Neuronal stem cell (in vitro differentiated cells): ENCODE data around the gene AKAP6.

Experiments used
- DNase-seq: peaks from one replicate; pipeline ENCODE4 v3.0.0-alpha.2; 2013; ENCODE audit warnings: low spot score
- H2AFZ ChIP-seq: one replicate; pipeline ENCODE4 v1.6.1; 2013; ENCODE audit warnings: mild to moderate bottlenecking, low read length, inconsistent platforms
- H2AK5ac ChIP-seq: 2 replicates; pipeline ENCODE4 v1.6.1; 2013; ENCODE audit warnings: low read depth, mild to moderate bottlenecking, inconsistent platforms, low read length, moderate library complexity, mixed read lengths
- H2BK120ac ChIP-seq: 2 replicates; pipeline ENCODE4 v1.6.1; 2013; ENCODE audit warnings: low read depth, mild to moderate bottlenecking, inconsistent platforms, low read length, moderate library complexity, mixed read lengths
- H2BK12ac ChIP-seq: one replicate; pipeline ENCODE4 v1.6.1; 2013; ENCODE audit warnings: low read length, inconsistent platforms
- H2BK15ac ChIP-seq: 2 replicates; pipeline ENCODE4 v1.6.1; 2013; ENCODE audit warnings: mild to moderate bottlenecking, low read length, inconsistent platforms, mixed read lengths
- H2BK5ac ChIP-seq: one replicate; pipeline ENCODE4 v1.6.1; 2013; ENCODE audit warnings: inconsistent platforms, mild to moderate bottlenecking, low read length, moderate library complexity
- H3K14ac ChIP-seq: one replicate; pipeline ENCODE4 v1.6.1; 2013; ENCODE audit warnings: low read length, inconsistent platforms
- H3K18ac ChIP-seq: 2 replicates; pipeline ENCODE4 v1.6.1; 2013; ENCODE audit warnings: low read length, inconsistent platforms
- H3K23ac ChIP-seq: 2 replicates; pipeline ENCODE4 v1.6.1; 2013; ENCODE audit warnings: low read depth, mild to moderate bottlenecking, mixed read lengths, low read length, inconsistent platforms; ENCODE audit not compliant: poor library complexity
- H3K27ac ChIP-seq: replicated peaks from 3 replicates; pipeline ENCODE4 v1.5.1; 2013; ENCODE audit warnings: low read length, inconsistent platforms
- H3K27me3 ChIP-seq, 3 experiments: 2 replicates each; pipeline ENCODE4 v1.6.1; 2013; ENCODE audit warnings: low read length in 3 of 3, mild to moderate bottlenecking in 2 of 3, inconsistent platforms in 1 of 3, low read depth in 1 of 3, mixed read lengths in 1 of 3, moderate library complexity in 1 of 3; ENCODE audit not compliant: control insufficient read depth in 3 of 3, insufficient read depth in 3 of 3
- H3K36me3 ChIP-seq, 2 donors: replicated peaks in 1 of 2; 2 replicates each; pipeline ENCODE4 v1.6.1; 2013; ENCODE audit warnings: low read length in 2 of 2; ENCODE audit not compliant: control insufficient read depth in 2 of 2, insufficient read depth in 2 of 2
- H3K4ac ChIP-seq: 2 replicates; pipeline ENCODE4 v1.6.1; 2013; ENCODE audit warnings: inconsistent platforms, mild to moderate bottlenecking, low read length, moderate library complexity
- H3K4me1 ChIP-seq, 2 donors: 1 replicate in 1 of 2; 2 replicates in 1 of 2; pipeline ENCODE4 v1.6.1; 2013; ENCODE audit warnings: low read length in 2 of 2, low read depth in 1 of 2; ENCODE audit not compliant: control insufficient read depth in 2 of 2, insufficient read depth in 1 of 2
- H3K4me2 ChIP-seq: one replicate; pipeline ENCODE4 v1.6.1; 2013; ENCODE audit warnings: mild to moderate bottlenecking, low read length, inconsistent platforms; ENCODE audit not compliant: insufficient read depth, poor library complexity, severe bottlenecking
- H3K4me3 ChIP-seq, 2 donors: 2 replicates each; pipeline ENCODE4 v1.5.1; 2013; ENCODE audit warnings: low read length in 2 of 2, mild to moderate bottlenecking in 2 of 2, inconsistent platforms in 1 of 2, moderate library complexity in 1 of 2
- H3K79me1 ChIP-seq: one replicate; pipeline ENCODE4 v1.6.1; 2013; ENCODE audit warnings: low read depth, mild to moderate bottlenecking, inconsistent platforms, low read length, moderate library complexity
- H3K9ac ChIP-seq: one replicate; pipeline ENCODE4 v1.6.1; 2013; ENCODE audit warnings: mild to moderate bottlenecking, low read depth, low read length, inconsistent platforms; ENCODE audit not compliant: poor library complexity
- H3K9me3 ChIP-seq, 2 donors: replicated peaks in 1 of 2; 2 replicates each; pipeline versions ENCODE3 to v1.6.1; 2013; ENCODE audit warnings: low read length in 2 of 2, mild to moderate bottlenecking in 2 of 2, inconsistent platforms in 1 of 2, low read depth in 1 of 2, mixed read lengths in 1 of 2, moderate library complexity in 1 of 2; ENCODE audit not compliant: control insufficient read depth in 2 of 2, insufficient read depth in 1 of 2
- H4K8ac ChIP-seq: one replicate; pipeline ENCODE4 v1.6.1; 2013; ENCODE audit warnings: low read depth, mild to moderate bottlenecking, inconsistent platforms, low read length, moderate library complexity
- H4K91ac ChIP-seq: one replicate; pipeline ENCODE4 v1.6.1; 2013; ENCODE audit warnings: low read length, low read depth, mild to moderate bottlenecking, inconsistent platforms; ENCODE audit not compliant: poor library complexity
- WGBS, 2 donors: extraction: QIAGEN DNeasy Blood & Tissue Kit; methylation state at CpG; one replicate each; pipeline ENCODE4 v1.1.7; 2013; ENCODE audit warnings: missing lambda C conversion rate in 2 of 2, mixed read lengths in 1 of 2; ENCODE audit not compliant: insufficient read length in 2 of 2, insufficient replicate concordance in 1 of 2; ENCODE audit errors: extremely low coverage in 2 of 2; 5-methylcytosine and 5-hydroxymethylcytosine counted together

Gene AKAP6

GRCh38 chr14:32477396-32477795, 148.3 kb downstream of the AKAP6 start:
- no peak overlapping the region for H3K4me2 ChIP-seq
- no peak overlapping the region for H2AFZ ChIP-seq

GRCh38 chr14:32478050-32478449, 149.0 kb downstream of the AKAP6 start:
- no peaks in the 10 kb centered on the region for H3K27me3 ChIP-seq
- H2BK12ac ChIP-seq: no peak overlapping the region
- H3K27ac ChIP-seq: no peak overlapping the region
- H2BK120ac ChIP-seq: no peak overlapping the region
- no peak overlapping the region for H3K4me3 ChIP-seq
- no peak overlapping the region for H3K4ac ChIP-seq
- H3K79me1 ChIP-seq: no peaks in the 10 kb centered on the region
- H3K9ac ChIP-seq: no peak overlapping the region
- WGBS, 2 donors: no CpG with 5 or more reads among the region's 3 CpGs
- no peak overlapping the region for H2AK5ac ChIP-seq
- H3K4me2 ChIP-seq: no peak overlapping the region
- no peak overlapping the region for H2BK15ac ChIP-seq
- no peak overlapping the region for H4K8ac ChIP-seq
- H3K23ac ChIP-seq: no peak overlapping the region
- no peak overlapping the region for H4K91ac ChIP-seq
- H3K18ac ChIP-seq: no peak overlapping the region
- H3K9me3 ChIP-seq: no peaks in the 10 kb centered on the region
- no peak overlapping the region for H2BK5ac ChIP-seq
- no peak overlapping the region for H3K14ac ChIP-seq
- no peak overlapping the region for H2AFZ ChIP-seq
- H3K4me1 ChIP-seq: peaks cover 4% of the 10 kb centered on the region in 2 donors
- no peak for DNase-seq
- no peaks in the 10 kb centered on the region for H3K36me3 ChIP-seq

More at GRCh38 chr14:32477396-32477795, 148.3 kb downstream of the AKAP6 start:
- Histone ChIP-seq H3K14ac (no peak overlapping the region), H3K9me3 (no peaks in the 10 kb centered on the region), H2BK5ac (no peak overlapping the region), H3K23ac (no peak overlapping the region), H3K4me1 (peaks cover 6 to 11% of the 10 kb centered on the region in 2 donors), H3K79me1 (no peaks in the 10 kb centered on the region), H3K9ac (no peak overlapping the region), H3K27ac (no peak overlapping the region), H3K4me3 (no peak overlapping the region), H2BK12ac (no peak overlapping the region), H3K27me3 (no peaks in the 10 kb centered on the region), H3K4ac (no peak overlapping the region), H3K18ac (no peak overlapping the region), H2BK120ac (no peak overlapping the region), H3K36me3 (no peaks in the 10 kb centered on the region), H2AK5ac (no peak overlapping the region), H4K8ac (no peak overlapping the region), H4K91ac (no peak overlapping the region), H2BK15ac (no peak overlapping the region)
- no CpG with 5 or more reads among the region's 3 CpGs for WGBS, 2 donors
- DNase-seq: no peak

GRCh38 chr14:32480337-32480736, 151.2 kb downstream of the AKAP6 start:
- Histone ChIP-seq H3K4me1 (no peaks in the 10 kb centered on the region), H3K79me1 (no peaks in the 10 kb centered on the region), H3K36me3 (no peaks in the 10 kb centered on the region), H3K4me2 (no peak overlapping the region), H2BK120ac (no peak overlapping the region), H3K27me3 (no peaks in the 10 kb centered on the region), H2BK5ac (no peak overlapping the region), H3K4ac (no peak overlapping the region), H2BK15ac (no peak overlapping the region), H2AK5ac (no peak overlapping the region), H3K27ac (no peak overlapping the region), H3K4me3 (no peak overlapping the region), H3K14ac (no peak overlapping the region), H4K8ac (no peak overlapping the region), H2AFZ (no peak overlapping the region), H4K91ac (no peak overlapping the region), H3K23ac (no peak overlapping the region), H2BK12ac (no peak overlapping the region), H3K18ac (no peak overlapping the region), H3K9ac (no peak overlapping the region), H3K9me3 (no peaks in the 10 kb centered on the region)
- no CpG with 5 or more reads among the region's 1 CpG for WGBS, 2 donors
- DNase-seq: no peak

- no peak overlapping the region for H2AK5ac ChIP-seq
- H3K4me3 ChIP-seq: no peak overlapping the region
- WGBS, 2 donors: no CpG with 5 or more reads among the region's 1 CpG
- H4K91ac ChIP-seq: no peak overlapping the region
- H3K23ac ChIP-seq: no peak overlapping the region
- no peaks in the 10 kb centered on the region for H3K27me3 ChIP-seq
- H3K9ac ChIP-seq: no peak overlapping the region
- H3K4me1 ChIP-seq: no peaks in the 10 kb centered on the region
- H3K36me3 ChIP-seq: no peaks in the 10 kb centered on the region
- H3K79me1 ChIP-seq: no peaks in the 10 kb centered on the region
- no peak for DNase-seq
- H2AFZ ChIP-seq: no peak overlapping the region
- H2BK15ac ChIP-seq: no peak overlapping the region
- no peak overlapping the region for H3K14ac ChIP-seq
- no peak overlapping the region for H4K8ac ChIP-seq
- no peak overlapping the region for H3K4ac ChIP-seq
- H3K4me2 ChIP-seq: no peak overlapping the region
- H2BK12ac ChIP-seq: no peak overlapping the region
- H3K18ac ChIP-seq: no peak overlapping the region
- no peak overlapping the region for H2BK120ac ChIP-seq
- no peak overlapping the region for H2BK5ac ChIP-seq
- no peak overlapping the region for H3K27ac ChIP-seq
- H3K9me3 ChIP-seq: no peaks in the 10 kb centered on the region
These were observed 152.6 kb downstream of the AKAP6 start for GRCh38 chr14:32481707-32482106.
